Astrocyte (in vitro differentiated cells and primary cell): ENCODE results near the gene SPATA24.

Experiments used
- CTCF ChIP-seq: IDR thresholded peaks from 2 replicates; pipeline ENCODE4 v1.5.1; 2011; ENCODE audit warnings: low read depth, mild to moderate bottlenecking, inconsistent platforms, low read length, moderate library complexity; ENCODE audit not compliant: insufficient read depth
- EZH2 ChIP-seq: IDR thresholded peaks from 2 replicates; pipeline ENCODE4 v1.6.1; 2012; ENCODE audit warnings: mild to moderate bottlenecking, low read length, inconsistent platforms; ENCODE audit not compliant: insufficient read depth

DNA sequence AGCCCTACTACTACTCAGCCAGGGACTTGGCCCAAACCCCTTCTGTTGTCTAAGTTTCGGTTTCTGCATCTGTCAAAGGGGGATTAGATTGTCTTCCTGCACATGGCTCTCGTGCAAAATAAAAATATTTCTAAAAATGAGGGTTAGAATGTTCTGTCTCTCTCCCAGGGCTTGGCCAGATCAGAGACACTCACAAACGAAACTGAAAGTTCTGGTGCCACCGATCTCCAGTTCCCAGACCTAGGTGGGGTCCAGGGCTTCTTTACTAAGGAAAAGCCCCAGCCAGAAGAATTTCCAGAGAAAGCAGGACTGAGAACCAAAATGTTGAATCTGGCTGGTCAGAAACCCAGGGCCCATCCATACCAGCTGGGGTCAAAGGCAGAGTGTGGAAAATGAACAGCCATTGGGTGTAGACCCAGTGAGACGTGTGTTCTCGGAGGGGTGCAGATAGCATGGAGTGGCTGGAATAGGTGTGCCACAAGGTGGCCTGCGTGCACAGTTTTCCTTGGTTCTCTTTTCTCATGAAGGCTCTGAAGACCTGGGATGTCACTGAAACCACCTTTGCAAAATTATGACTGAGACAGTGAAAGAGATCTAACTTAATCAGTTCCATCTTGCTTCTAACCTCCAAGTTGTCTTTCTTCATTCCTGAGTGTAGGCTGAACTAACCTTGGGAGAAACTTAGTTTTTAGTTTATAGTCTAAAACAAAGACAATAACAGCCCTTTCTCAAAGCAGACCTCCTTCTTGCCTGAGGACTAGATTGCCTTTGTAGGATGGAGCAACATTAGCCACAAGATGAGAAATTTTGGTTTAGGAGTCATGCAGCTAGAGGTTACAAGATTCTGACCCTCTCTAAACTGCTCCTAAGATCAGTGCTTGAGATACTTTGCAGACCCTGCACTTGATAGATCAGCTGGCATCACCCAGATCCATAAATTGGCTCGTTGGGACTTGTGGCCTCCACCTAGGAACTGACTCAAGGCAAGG, 18.5 kb downstream of the SPATA24 start:
- TF ChIP-seq CTCF: no peak
- TF ChIP-seq EZH2: no peak
